HepG2 (cell line): Measurements from ENCODE around the gene CBLN1. TPM values are rescaled to one million over a fixed set of nuclear protein-coding genes. Genes with fewer than 3 reads are reported as not detected.

Experiments used
- ATAC-seq: fragments of 200-7000 bp; cut with Tn5 transposase; 3 replicates; pipeline ENCODE4 v1.9.1; 2020; ENCODE audit warnings: mild to moderate bottlenecking, moderate library complexity
- BruUV-seq: library from RNA; stranded (reverse); fragments of 400-500 nt; replicated peaks from 2 replicates; lab custom pipeline; 2021; lab: Mats Ljungman, UMichigan
- CTCF ChIA-PET: fragments of 300-600 bp; formaldehyde crosslinking; extraction: SDS; loops from one replicate; lab custom pipeline; 2021; ENCODE audit warnings: low total read pairs, inconsistent platforms, low intra/inter-chr PET ratio; lab: Yijun Ruan, JAX
- POLR2A ChIA-PET: fragments of 350-600 bp; sonication (Branson Sonifier 250); formaldehyde crosslinking; loops from one replicate; lab custom pipeline; 2020; ENCODE audit warnings: antibody characterized with exemption, inconsistent platforms; lab: Yijun Ruan, JAX
- DNase-seq: peaks from one replicate; pipeline ENCODE4 v3.0.0-alpha.2; 2015; ENCODE audit warnings: low spot score
- FAIRE-seq: peaks from 3 replicates; lab custom pipeline; 2011; peaks lifted over from hg19 to GRCh38; lab: Jason Lieb, UNC
- H2AFZ ChIP-seq: one replicate; pipeline ENCODE4 v1.6.1; 2011; ENCODE audit warnings: low read length, inconsistent platforms
- H3K27ac ChIP-seq: fragments of 300-600 bp; 3 replicates; pipeline ENCODE4 v1.8.0; 2011; ENCODE audit warnings: mixed run types, mild to moderate bottlenecking, mixed read lengths, low read length, inconsistent platforms; ENCODE audit not compliant: insufficient read depth; ENCODE audit errors: extremely low read length
- H3K27me3 ChIP-seq, 2 experiments: fragments of 200-600 bp in 1 of 2; 2 replicates in 1 of 2; 3 replicates in 1 of 2; pipeline versions ENCODE4 v1.6.0 to v1.8.0; 2011; ENCODE audit warnings: low read length in 2 of 2, mild to moderate bottlenecking in 2 of 2, moderate library complexity in 2 of 2, inconsistent platforms in 1 of 2; ENCODE audit not compliant: insufficient read depth in 2 of 2, control insufficient read depth in 1 of 2
- H3K36me3 ChIP-seq, 2 experiments: fragments of 200-600 bp in 1 of 2; replicated peaks in 1 of 2; 2 replicates in 1 of 2; 3 replicates in 1 of 2; pipeline versions ENCODE4 v1.5.1 to v1.8.0; 2011; ENCODE audit warnings: low read length in 2 of 2, inconsistent platforms in 1 of 2; ENCODE audit not compliant: insufficient read depth in 2 of 2, control insufficient read depth in 1 of 2
- H3K4me1 ChIP-seq: 2 replicates; pipeline ENCODE4 v1.5.1; 2012; ENCODE audit warnings: low read length, inconsistent platforms; ENCODE audit not compliant: insufficient read depth
- H3K4me2 ChIP-seq: 2 replicates; pipeline ENCODE4 v1.6.0; 2011; ENCODE audit warnings: low read depth, low read length, inconsistent platforms
- H3K4me3 ChIP-seq, 3 experiments: fragments of 200-600 bp in 1 of 3; sonication (generic), shearing (Covaris generic) in 1 of 3; replicated peaks in 1 of 3; 2 replicates each; pipeline ENCODE4 v1.5.1; 2011 to 2016; ENCODE audit warnings: low read length in 3 of 3, inconsistent platforms in 2 of 3, low read depth in 2 of 3, mild to moderate bottlenecking in 2 of 3, control low read depth in 1 of 3, mixed read lengths in 1 of 3; ENCODE audit not compliant: insufficient read depth in 1 of 3
- H3K79me2 ChIP-seq: one replicate; pipeline ENCODE4 v1.6.1; 2011; ENCODE audit warnings: low read length, inconsistent platforms; ENCODE audit not compliant: insufficient read depth
- H3K9ac ChIP-seq: 2 replicates; pipeline ENCODE4 v1.6.0; 2011; ENCODE audit warnings: mild to moderate bottlenecking, low read depth, low read length, inconsistent platforms; ENCODE audit not compliant: insufficient read depth
- H3K9me3 ChIP-seq: 2 replicates; pipeline ENCODE4 v1.5.1; 2012; ENCODE audit warnings: mild to moderate bottlenecking, low read length
- H4K20me1 ChIP-seq: 2 replicates; pipeline ENCODE4 v1.6.0; 2011; ENCODE audit warnings: inconsistent platforms, mild to moderate bottlenecking, low read length, moderate library complexity; ENCODE audit not compliant: insufficient read depth
- ATF1 ChIP-seq: IDR thresholded peaks from 2 replicates; pipeline ENCODE4 v1.6.1; 2016; ENCODE audit warnings: mild to moderate bottlenecking, control low read depth
- RBM39 ChIP-seq: fragments of 200-400 bp; formaldehyde crosslinking; IDR thresholded peaks from one replicate; pipeline ENCODE4 v1.6.1; 2018; ENCODE audit warnings: antibody characterized with exemption, mild to moderate bottlenecking, low read depth, low read length; ENCODE audit not compliant: poor library complexity, severe bottlenecking
- ZBTB49 ChIP-seq: sonication (generic); formaldehyde crosslinking; IDR thresholded peaks from 2 replicates; pipeline ENCODE4 v1.4.0; 2020; ENCODE audit warnings: missing genetic modification reagents, borderline replicate concordance
- ZNF180 ChIP-seq: sonication (generic); formaldehyde crosslinking; IDR thresholded peaks from 2 replicates; pipeline ENCODE4 v1.4.0; 2020; ENCODE audit warnings: low read depth, missing genetic modification reagents, borderline replicate concordance
- ZNF205 ChIP-seq: IDR thresholded peaks from 2 replicates; pipeline ENCODE4 v1.6.1; 2018; ENCODE audit warnings: missing biosample characterization, missing genetic modification reagents
- ZNF274 ChIP-seq: sonication (generic); formaldehyde crosslinking; IDR thresholded peaks from 2 replicates; pipeline ENCODE4 v1.5.1; 2020; ENCODE audit warnings: mild to moderate bottlenecking, missing genetic modification reagents
- ZNF83 ChIP-seq: sonication (generic); formaldehyde crosslinking; IDR thresholded peaks from 2 replicates; pipeline ENCODE4 v1.4.0; 2020; ENCODE audit warnings: missing genetic modification reagents, mild to moderate bottlenecking, borderline replicate concordance
- WGBS: methylation state at CpG from one replicate; pipeline ENCODE4 v1.1.6; 2017; ENCODE audit warnings: low lambda C conversion rate; 5-methylcytosine and 5-hydroxymethylcytosine counted together
- in situ Hi-C: cut with HindIII; loops from 2 replicates; pipeline ENCODE4 v1.10.0; 2017; ENCODE audit warnings: low pct_unique_long_range_greater_than_20kb; ENCODE audit not compliant: extremely low pct_ligation_motif_present
- intact Hi-C: fragments of 100-400 bp; cut with micrococcal nuclease; formaldehyde crosslinking; loops from one replicate; pipeline ENCODE4 v1.10.0; 2022; ENCODE audit not compliant: unreplicated experiment
- polyA plus RNA-seq, 8 experiments: library from polyadenylated mRNA; depleted of rRNA in 3 of 8; stranded (reverse) in 7 of 8; unstranded in 1 of 8; fragments of >200 nt; fragmentation: Illumina TruSeq in 4 of 8; extraction: Trizol in 4 of 8; gene quantifications; 2 replicates each; pipeline versions ENCODE4 v1.2.1 to v1.2.3, GENCODE V29; 2011 to 2016; ENCODE audit warnings: low read depth in 4 of 8, missing spikeins in 1 of 8, mixed read lengths in 1 of 8; ENCODE audit not compliant: insufficient read depth in 1 of 8
- total RNA-seq, 5 experiments: library from RNA; depleted of rRNA; stranded (reverse); fragments of >200 nt; fragmentation: Illumina TruSeq; extraction: Trizol; gene quantifications; 2 replicates each; pipeline ENCODE4 v1.2.3, GENCODE V29; 2016; ENCODE audit warnings: low read depth in 1 of 5
- TF ChIP-seq, protein P1 (sequence below): sonication (generic); formaldehyde crosslinking; IDR thresholded peaks from 2 replicates; pipeline ENCODE4 v1.5.0; 2020; ENCODE audit warnings: mild to moderate bottlenecking, missing genetic modification reagents, moderate library complexity
- TF ChIP-seq, protein P2 (sequence below): sonication (generic); formaldehyde crosslinking; conservative IDR thresholded peaks from 2 replicates; pipeline ENCODE4 v1.4.0; 2020; ENCODE audit warnings: mild to moderate bottlenecking, missing genetic modification reagents, moderate library complexity

The CBLN1 gene
- total and polyA plus RNA-seq, 2 of the 13 experiments (the other 11 are each of a cell fraction or from before 2014, with no cell fraction given): not detected

GRCh38 chr16:49250689-49251088, 30.9 kb downstream of the CBLN1 start:
- Histone ChIP-seq H3K79me2 (no peaks in the 10 kb centered on the region), H3K27ac (no peak overlapping the region), H3K9me3 (no peaks in the 10 kb centered on the region), H3K36me3 (no peaks in the 10 kb centered on the region), H3K4me2 (no peak overlapping the region), H3K4me1 (no peaks in the 10 kb centered on the region)
- POLR2A ChIA-PET: no interaction called here
- ATAC-seq (no peak), FAIRE-seq (no peak)
- TF ChIP-seq RBM39 (no peak), ZBTB49 (no peak)
- TF ChIP-seq, all 625 proteins: peak for 0
- CTCF ChIA-PET: no interaction called here
- no TSS peak for BruUV-seq
- Histone ChIP-seq H2AFZ (no peak overlapping the region), H3K27me3 (no peaks in the 10 kb centered on the region), H3K9ac (no peak overlapping the region), H4K20me1 (no peaks in the 10 kb centered on the region), H3K4me3 (no peak overlapping the region)
- intact Hi-C loops (no loop called here), in situ Hi-C loops (no loop called here)
- 0% methylated on average over 1 of the region's 1 CpG for WGBS
- no peak for DNase-seq

DNA sequence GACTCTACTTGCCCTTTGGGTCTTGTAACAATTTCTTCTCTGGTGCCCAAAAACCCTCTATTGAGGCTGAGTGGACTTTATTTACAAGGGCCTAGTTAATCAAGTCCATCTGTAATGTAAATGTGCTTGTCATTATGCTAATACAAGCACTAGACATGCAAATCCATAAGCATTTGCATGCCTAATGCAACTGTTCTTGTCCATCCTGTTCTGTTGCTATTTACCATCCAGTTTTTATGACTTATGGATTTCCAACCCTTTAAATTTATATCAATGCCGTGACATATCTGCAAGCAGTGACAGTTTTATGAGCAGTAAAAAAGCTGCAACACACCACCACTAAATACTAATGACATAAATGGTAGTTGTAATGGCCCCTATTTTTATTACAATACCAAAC, 33.4 kb downstream of the CBLN1 start:
- WGBS: 16% methylated on average over 1 of the region's 1 CpG
- no TSS peak for BruUV-seq
- ChIA-PET POLR2A (no interaction called here), CTCF (no interaction called here)
- Histone ChIP-seq H3K27ac (no peak overlapping the region), H3K4me3 (no peak overlapping the region), H3K9me3 (no peaks in the 10 kb centered on the region), H3K9ac (no peak overlapping the region), H3K4me2 (no peak overlapping the region), H4K20me1 (no peaks in the 10 kb centered on the region), H3K36me3 (no peaks in the 10 kb centered on the region), H2AFZ (no peak overlapping the region), H3K79me2 (no peaks in the 10 kb centered on the region), H3K4me1 (no peaks in the 10 kb centered on the region), H3K27me3 (no peaks in the 10 kb centered on the region)
- DNase-seq: no peak
- no peak for ATAC-seq
- TF ChIP-seq ZNF274 (CRISPR knock-in tag) (no peak), ATF1 (no peak), ZNF83 (CRISPR knock-in tag) (no peak), ZNF205 (CRISPR knock-in tag) (no peak), ZNF180 (CRISPR knock-in tag) (no peak)
- TF ChIP-seq, protein P1, sequence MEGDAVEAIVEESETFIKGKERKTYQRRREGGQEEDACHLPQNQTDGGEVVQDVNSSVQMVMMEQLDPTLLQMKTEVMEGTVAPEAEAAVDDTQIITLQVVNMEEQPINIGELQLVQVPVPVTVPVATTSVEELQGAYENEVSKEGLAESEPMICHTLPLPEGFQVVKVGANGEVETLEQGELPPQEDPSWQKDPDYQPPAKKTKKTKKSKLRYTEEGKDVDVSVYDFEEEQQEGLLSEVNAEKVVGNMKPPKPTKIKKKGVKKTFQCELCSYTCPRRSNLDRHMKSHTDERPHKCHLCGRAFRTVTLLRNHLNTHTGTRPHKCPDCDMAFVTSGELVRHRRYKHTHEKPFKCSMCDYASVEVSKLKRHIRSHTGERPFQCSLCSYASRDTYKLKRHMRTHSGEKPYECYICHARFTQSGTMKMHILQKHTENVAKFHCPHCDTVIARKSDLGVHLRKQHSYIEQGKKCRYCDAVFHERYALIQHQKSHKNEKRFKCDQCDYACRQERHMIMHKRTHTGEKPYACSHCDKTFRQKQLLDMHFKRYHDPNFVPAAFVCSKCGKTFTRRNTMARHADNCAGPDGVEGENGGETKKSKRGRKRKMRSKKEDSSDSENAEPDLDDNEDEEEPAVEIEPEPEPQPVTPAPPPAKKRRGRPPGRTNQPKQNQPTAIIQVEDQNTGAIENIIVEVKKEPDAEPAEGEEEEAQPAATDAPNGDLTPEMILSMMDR (CRISPR knock-in tag): no peak
- TF ChIP-seq, protein P2, sequence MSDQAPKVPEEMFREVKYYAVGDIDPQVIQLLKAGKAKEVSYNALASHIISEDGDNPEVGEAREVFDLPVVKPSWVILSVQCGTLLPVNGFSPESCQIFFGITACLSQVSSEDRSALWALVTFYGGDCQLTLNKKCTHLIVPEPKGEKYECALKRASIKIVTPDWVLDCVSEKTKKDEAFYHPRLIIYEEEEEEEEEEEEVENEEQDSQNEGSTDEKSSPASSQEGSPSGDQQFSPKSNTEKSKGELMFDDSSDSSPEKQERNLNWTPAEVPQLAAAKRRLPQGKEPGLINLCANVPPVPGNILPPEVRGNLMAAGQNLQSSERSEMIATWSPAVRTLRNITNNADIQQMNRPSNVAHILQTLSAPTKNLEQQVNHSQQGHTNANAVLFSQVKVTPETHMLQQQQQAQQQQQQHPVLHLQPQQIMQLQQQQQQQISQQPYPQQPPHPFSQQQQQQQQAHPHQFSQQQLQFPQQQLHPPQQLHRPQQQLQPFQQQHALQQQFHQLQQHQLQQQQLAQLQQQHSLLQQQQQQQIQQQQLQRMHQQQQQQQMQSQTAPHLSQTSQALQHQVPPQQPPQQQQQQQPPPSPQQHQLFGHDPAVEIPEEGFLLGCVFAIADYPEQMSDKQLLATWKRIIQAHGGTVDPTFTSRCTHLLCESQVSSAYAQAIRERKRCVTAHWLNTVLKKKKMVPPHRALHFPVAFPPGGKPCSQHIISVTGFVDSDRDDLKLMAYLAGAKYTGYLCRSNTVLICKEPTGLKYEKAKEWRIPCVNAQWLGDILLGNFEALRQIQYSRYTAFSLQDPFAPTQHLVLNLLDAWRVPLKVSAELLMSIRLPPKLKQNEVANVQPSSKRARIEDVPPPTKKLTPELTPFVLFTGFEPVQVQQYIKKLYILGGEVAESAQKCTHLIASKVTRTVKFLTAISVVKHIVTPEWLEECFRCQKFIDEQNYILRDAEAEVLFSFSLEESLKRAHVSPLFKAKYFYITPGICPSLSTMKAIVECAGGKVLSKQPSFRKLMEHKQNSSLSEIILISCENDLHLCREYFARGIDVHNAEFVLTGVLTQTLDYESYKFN (CRISPR knock-in tag): no peak
- FAIRE-seq: no peak
- in situ Hi-C loops: no loop called here
- intact Hi-C loops: no loop called here
